ENCODE data around the gene ZNF19. TPM values are rescaled to one million over a fixed set of nuclear protein-coding genes. Genes with fewer than 3 reads are reported as not detected.

The ZNF19 gene
- total RNA-seq, 1 experiment from 2014 or later: 5.4 TPM

DNA sequence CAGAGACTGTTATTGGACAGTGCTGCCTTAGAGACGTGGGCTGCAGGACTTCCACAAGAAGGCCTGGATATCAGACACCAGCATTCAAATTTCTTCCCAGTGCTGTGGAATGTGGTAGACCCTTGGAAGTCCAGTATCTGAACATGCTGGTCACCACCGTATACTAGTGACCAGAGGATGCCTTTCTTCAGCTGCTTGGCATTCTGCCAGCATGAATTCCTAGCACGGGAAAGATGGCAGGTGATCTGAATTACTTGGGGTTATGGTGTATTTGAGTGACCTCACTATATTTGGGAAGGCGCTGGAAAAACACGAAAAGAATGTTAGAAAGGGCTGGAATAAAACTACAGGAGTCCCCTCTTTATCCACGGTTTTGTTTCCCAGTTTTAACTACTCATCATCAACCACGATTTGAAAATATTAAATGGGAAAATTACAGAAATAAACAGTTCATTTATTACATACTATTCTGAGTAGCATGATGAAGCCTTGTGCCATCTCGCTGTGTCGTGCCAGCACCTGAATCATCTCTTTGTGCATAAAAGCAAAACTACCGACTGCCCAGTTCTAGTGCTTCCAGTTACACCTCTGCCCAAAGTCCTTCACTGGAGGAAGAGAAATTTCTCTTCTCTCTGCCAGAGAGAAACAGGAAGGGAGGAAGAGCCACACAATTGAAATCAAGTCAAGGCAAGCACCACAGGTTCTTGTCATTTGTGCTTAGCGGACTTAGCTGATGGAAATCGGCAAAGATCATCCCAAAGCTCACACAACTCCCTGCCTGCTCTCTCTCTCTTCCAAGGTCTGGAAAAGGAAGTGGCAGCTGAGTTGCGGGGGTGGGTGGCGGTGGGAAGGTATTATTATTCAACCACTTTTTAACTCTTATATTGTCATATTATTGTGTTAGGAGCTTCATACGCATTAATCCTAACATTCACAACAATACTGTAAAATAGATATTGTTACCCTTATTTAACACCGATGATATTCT, 35.7 kb upstream of the ZNF19 start:
- Histone ChIP-seq H3K79me2 (ENCODE audit: insufficient read depth, low read length) (no peaks in the 10 kb centered on the region), H3K9ac (ENCODE audit: low read length) (no peak overlapping the region), H3K36me3 (ENCODE audit: control insufficient read depth in 1 of 2, insufficient read depth in 2 of 2, low read length in 2 of 2) (no peaks in the 10 kb centered on the region), H3K27me3 (ENCODE audit: insufficient read depth, low read length) (no peaks in the 10 kb centered on the region), H4K20me1 (ENCODE audit: insufficient read depth) (no peaks in the 10 kb centered on the region), H3K9me3 (ENCODE audit: control insufficient read depth in 1 of 2, insufficient read depth in 1 of 2, low read depth in 1 of 2, low read length in 2 of 2) (no peaks in the 10 kb centered on the region), H3K4me2 (ENCODE audit: low read length) (no peak overlapping the region), H3K27ac (ENCODE audit: low read depth, low read length) (no peak overlapping the region), H3K4me1 (ENCODE audit: control insufficient read depth in 1 of 2, insufficient read depth in 2 of 2, low read length in 2 of 2) (peaks cover 0 to 19% of the 10 kb centered on the region in 2 experiments; a peak in 2 of 4 replicates), H3K4me3 (replicated peaks in 1 of 2; ENCODE audit: low read depth in 1 of 2, low read length in 2 of 2) (no peak overlapping the region), H3K9me2 (ENCODE audit: insufficient read depth) (no peaks in the 10 kb centered on the region), H2AFZ (ENCODE audit: low read depth, low read length, poor library complexity, severe bottlenecking) (no peak overlapping the region)
- ChIA-PET CTCF (interaction anchor here (1.8 kb wide), 1 partner anchor 11 kb away, joined by 4 read pairs; no protein-coding TSS in a partner anchor), POLR2A (no interaction called here), RAD21 (ENCODE audit: low non-redundant PET in 1 of 2, low total read pairs in 2 of 2, uncharacterized antibody in 2 of 2, unreplicated experiment in 2 of 2) (no interaction called here)
- intact Hi-C loops (cut with micrococcal nuclease): no loop called here
- no peak for DNase-seq (ENCODE audit: low read depth, low spot score)
- TF ChIP-seq EZH2phosphoT487 (IDR thresholded peaks at IDR 0.05; ENCODE audit: borderline replicate concordance): no peak
- ATAC-seq: no peak
- BruUV-seq (replicated peaks): no TSS peak

DNA sequence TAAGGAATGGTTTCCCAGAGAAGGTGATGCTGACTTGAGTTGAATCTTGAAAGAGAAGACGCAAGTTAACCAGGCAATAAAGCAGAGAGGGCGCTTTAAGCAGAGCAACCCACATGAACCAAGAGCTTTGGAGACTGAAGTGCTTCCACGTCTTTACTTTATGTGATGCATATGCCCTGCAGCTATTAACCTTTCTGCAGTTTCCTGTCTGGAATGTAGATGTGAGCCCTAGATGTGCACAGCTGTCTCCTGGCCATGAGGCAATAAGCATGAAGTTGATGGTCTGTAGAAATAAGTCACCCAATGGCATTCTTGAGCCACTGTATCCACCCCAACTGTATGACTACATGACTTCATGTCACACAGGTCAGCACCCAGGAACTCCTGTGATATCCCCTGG, 31.4 kb upstream of the ZNF19 start:
- H3K9ac ChIP-seq (ENCODE audit: low read length): no peak overlapping the region
- RAD21 ChIA-PET (ENCODE audit: low non-redundant PET in 1 of 2, low total read pairs in 2 of 2, uncharacterized antibody in 2 of 2, unreplicated experiment in 2 of 2): no interaction called here
- H3K4me2 ChIP-seq (ENCODE audit: low read length): no peak overlapping the region
- 0 out of 2 replicates have a peak, but pooled peaks have one; percentile 20 for ATAC-seq
- H3K36me3 ChIP-seq (ENCODE audit: control insufficient read depth in 1 of 2, insufficient read depth in 2 of 2, low read length in 2 of 2): no peaks in the 10 kb centered on the region
- no peak for DNase-seq (ENCODE audit: low read depth, low spot score)
- CTCF ChIA-PET: no interaction called here
- H3K9me2 ChIP-seq (ENCODE audit: insufficient read depth): no peaks in the 10 kb centered on the region
- POLR2A ChIA-PET: no interaction called here
- BruUV-seq (replicated peaks): no TSS peak
- intact Hi-C loops (cut with micrococcal nuclease): no loop called here
- TF ChIP-seq SRF (IDR thresholded peaks at IDR 0.05; ENCODE audit: low read depth) (no peak), EZH2 (IDR thresholded peaks at IDR 0.05) (no peak), ELF1 (IDR thresholded peaks at IDR 0.05; ENCODE audit: borderline replicate concordance, low read depth) (no peak), CBX3 (IDR thresholded peaks at IDR 0.05; ENCODE audit: low read depth) (no peak), EZH2phosphoT487 (IDR thresholded peaks at IDR 0.05; ENCODE audit: borderline replicate concordance) (no peak), CEBPB (IDR thresholded peaks at IDR 0.05; ENCODE audit: low read depth) (no peak), JUND (IDR thresholded peaks at IDR 0.05) (no peak), RAD21 (IDR thresholded peaks at IDR 0.05; ENCODE audit: low read depth) (no peak), FOSL1 (IDR thresholded peaks at IDR 0.05; ENCODE audit: low read depth) (no peak)
- TF ChIP-seq, protein P1, sequence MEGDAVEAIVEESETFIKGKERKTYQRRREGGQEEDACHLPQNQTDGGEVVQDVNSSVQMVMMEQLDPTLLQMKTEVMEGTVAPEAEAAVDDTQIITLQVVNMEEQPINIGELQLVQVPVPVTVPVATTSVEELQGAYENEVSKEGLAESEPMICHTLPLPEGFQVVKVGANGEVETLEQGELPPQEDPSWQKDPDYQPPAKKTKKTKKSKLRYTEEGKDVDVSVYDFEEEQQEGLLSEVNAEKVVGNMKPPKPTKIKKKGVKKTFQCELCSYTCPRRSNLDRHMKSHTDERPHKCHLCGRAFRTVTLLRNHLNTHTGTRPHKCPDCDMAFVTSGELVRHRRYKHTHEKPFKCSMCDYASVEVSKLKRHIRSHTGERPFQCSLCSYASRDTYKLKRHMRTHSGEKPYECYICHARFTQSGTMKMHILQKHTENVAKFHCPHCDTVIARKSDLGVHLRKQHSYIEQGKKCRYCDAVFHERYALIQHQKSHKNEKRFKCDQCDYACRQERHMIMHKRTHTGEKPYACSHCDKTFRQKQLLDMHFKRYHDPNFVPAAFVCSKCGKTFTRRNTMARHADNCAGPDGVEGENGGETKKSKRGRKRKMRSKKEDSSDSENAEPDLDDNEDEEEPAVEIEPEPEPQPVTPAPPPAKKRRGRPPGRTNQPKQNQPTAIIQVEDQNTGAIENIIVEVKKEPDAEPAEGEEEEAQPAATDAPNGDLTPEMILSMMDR (IDR thresholded peaks at IDR 0.05 in 2 of 3, conservative IDR thresholded peaks at IDR 0.05 in 1 of 3; ENCODE audit: borderline replicate concordance in 1 of 3, insufficient read depth in 1 of 3, low read depth in 2 of 3, low read length in 2 of 3): no peak
- TF ChIP-seq, protein P2, sequence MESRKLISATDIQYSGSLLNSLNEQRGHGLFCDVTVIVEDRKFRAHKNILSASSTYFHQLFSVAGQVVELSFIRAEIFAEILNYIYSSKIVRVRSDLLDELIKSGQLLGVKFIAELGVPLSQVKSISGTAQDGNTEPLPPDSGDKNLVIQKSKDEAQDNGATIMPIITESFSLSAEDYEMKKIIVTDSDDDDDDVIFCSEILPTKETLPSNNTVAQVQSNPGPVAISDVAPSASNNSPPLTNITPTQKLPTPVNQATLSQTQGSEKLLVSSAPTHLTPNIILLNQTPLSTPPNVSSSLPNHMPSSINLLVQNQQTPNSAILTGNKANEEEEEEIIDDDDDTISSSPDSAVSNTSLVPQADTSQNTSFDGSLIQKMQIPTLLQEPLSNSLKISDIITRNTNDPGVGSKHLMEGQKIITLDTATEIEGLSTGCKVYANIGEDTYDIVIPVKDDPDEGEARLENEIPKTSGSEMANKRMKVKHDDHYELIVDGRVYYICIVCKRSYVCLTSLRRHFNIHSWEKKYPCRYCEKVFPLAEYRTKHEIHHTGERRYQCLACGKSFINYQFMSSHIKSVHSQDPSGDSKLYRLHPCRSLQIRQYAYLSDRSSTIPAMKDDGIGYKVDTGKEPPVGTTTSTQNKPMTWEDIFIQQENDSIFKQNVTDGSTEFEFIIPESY (IDR thresholded peaks at IDR 0.05; ENCODE audit: extremely low read depth, insufficient replicate concordance, low read length): no peak
- TF ChIP-seq, protein P3, sequence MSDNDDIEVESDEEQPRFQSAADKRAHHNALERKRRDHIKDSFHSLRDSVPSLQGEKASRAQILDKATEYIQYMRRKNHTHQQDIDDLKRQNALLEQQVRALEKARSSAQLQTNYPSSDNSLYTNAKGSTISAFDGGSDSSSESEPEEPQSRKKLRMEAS (IDR thresholded peaks at IDR 0.05): no peak
- H3K27me3 ChIP-seq (ENCODE audit: insufficient read depth, low read length): no peaks in the 10 kb centered on the region
- no peaks in the 10 kb centered on the region for H3K9me3 ChIP-seq (ENCODE audit: control insufficient read depth in 1 of 2, insufficient read depth in 1 of 2, low read depth in 1 of 2, low read length in 2 of 2)
- no peaks in the 10 kb centered on the region for H3K79me2 ChIP-seq (ENCODE audit: insufficient read depth, low read length)
- no peak overlapping the region for H2AFZ ChIP-seq (ENCODE audit: low read depth, low read length, poor library complexity, severe bottlenecking)
- peaks cover 0 to 7% of the 10 kb centered on the region in 2 experiments; a peak in 1 of 4 replicates for H3K4me1 ChIP-seq (ENCODE audit: control insufficient read depth in 1 of 2, insufficient read depth in 2 of 2, low read length in 2 of 2)
- H3K4me3 ChIP-seq (replicated peaks in 1 of 2; ENCODE audit: low read depth in 1 of 2, low read length in 2 of 2): no peak overlapping the region
- H3K27ac ChIP-seq (ENCODE audit: low read depth, low read length): no peak overlapping the region
- no peaks in the 10 kb centered on the region for H4K20me1 ChIP-seq (ENCODE audit: insufficient read depth)
